Inflammatory macrophage treated with lipopolysaccharide for 1 hour (primary cell): ENCODE measurements around the gene THEMIS.
"Not testable (repeated sequence)": the region's sequence is repeated elsewhere in the genome, so short reads cannot be mapped to it uniquely, and the experiment has no call there.

Source experiments
- DNase-seq, 2 donors: peaks; one replicate each; pipeline ENCODE4 v3.0.0-alpha.2; 2020 to 2022

THEMIS gene

DNA sequence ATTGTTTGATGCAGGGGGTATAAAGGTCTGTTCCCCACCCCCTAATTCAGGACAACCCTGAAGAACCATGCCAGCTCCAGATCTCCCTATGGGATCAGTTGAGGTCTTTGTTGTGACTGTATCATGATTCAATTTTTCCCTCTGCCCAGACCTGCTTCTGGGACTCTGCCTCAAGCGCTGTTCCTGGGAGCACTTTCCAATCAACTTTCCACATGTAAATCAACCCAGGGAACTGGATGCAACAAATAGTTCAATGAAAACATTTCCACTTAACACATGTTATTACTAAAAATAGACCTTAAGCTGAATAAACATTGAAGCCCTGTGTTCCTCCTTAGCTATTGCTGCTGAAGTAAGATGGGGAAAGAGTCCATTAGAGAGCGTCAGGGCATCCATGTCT, 184.4 kb downstream of the THEMIS start:
- DNase-seq, result no peak

DNA sequence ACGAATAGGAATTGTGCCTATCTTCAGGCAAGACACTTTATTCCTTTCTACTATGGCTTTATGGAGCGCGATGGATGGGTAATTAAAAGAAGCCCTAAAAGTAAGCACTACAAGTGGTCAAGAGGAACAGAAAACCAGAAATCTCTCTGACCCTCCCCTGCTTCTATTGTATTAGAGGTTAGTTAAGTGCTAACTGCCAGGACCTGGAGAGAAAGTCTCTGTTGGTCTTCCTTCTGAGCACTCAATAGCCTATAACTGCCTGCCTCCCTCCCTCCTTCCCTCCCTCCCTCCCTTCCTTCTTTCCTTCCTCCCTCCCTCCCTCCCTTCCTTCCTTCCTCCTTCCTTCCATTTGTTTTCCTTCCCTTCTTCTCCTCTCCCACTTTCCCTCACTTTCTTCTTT, 190.2 kb downstream of the THEMIS start:
- DNase-seq, result no peak

DNA sequence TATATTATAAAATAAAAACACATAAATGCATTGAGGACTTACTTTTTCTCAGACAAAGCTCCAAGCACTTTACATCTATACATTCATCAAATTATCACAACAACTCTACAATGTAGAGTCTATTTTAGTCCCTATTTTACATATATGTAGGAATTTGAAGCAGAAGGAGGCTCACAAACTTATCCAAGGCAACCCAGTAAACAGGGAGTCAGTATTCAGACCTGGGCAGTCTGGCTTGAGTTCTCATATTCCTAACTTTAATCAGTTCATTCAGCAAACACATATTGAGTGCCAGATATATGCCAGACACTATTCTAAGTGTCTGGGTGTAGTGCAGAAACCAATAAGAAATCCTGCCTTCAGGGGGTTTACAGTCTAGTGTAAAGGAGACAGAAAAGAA, 194.6 kb downstream of the THEMIS start:
- no peak for DNase-seq

DNA sequence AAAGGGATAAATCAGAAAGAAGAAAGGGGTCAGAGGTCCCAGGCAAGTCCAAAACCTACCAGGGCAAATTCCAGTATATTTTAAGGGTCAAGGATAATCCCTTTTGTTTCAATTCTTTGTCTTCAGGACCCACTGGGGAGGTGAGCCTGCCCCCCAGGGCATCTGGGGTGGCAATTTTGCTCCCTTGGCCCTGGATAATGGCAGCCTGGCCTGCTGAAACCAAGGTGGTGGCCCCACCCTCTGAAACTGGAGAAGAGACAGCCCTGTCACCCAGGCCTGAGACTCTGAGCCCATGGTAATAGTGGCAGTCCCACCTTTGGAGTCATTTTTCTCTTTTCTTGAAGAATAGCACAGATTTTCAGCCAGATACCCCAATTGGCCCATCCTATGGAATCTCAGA, 205.8 kb downstream of the THEMIS start:
- no peak for DNase-seq

DNA sequence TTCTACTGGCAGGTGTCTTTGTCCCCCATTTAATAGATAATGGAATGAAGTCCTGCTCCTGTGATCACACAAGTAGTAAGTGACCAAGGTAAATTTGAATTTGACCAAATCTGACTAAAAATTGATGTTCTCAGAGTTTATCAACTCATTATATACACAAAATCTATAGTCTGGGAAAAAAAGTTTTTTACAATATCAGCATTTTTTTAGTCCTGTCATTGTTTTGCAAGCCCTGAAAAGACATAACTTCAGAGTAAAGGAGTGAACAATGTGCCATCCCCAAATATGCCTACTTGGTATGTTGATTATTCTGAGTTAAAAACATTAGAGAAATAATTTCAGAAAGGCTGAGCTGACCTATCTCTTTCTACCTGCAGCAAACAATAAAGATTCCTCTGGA, 209.7 kb downstream of the THEMIS start:
- no peak for DNase-seq

DNA sequence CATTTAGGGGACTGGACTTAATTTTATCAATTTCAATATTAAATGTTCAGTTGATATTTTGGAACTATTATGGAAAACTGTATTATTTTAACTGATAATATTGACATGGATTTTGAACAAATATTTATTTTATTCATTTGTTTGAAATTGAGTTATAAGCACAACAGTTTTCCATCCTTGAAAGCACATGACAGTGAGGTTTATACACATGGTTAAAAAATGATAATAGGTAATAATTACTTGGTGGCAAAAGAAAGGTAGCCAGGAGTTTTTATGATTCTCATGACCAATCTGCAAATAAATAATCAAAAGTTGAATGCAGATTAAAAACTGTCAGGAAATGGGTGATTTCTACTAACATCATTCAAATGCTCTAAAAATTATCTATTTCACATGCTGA, 210.3 kb downstream of the THEMIS start:
- no peak for DNase-seq

DNA sequence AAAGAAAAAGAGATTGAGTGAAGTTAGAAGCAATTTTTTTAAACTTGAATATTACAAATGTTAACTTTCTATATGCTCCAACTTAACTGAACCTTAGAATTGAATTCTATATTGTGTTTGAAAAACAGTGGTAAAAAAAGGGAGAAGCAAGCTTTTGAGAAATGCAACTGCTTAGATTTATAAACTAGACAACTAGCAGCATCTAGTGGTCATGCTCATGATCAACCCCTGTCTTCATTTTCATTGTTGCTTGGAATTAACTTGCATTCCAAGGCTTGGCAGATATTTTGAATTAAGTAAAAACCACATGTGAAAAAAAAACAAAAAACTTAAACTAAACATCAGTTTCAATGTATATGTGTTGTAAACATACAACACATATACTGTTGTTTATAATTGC, 210.8 kb downstream of the THEMIS start:
- no peak for DNase-seq

DNA sequence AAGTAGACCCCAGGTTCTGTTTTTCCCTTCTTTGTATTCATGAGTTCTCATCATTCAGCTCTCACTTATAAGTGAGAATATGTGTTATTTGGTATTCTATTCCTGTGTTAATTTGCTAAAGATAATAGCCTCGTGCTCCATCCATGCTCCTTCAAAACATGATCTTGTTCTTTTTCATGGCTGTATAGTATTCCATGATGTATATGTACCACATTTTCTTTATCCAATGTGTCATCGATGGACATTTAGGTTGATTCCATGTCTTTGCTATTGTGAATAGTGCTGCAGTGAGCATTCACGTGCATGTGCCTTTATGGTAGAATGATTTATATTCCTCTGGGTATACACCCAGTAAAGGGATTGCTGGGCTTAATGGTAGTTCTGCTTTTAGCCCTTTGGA, 213.4 kb downstream of the THEMIS start:
- DNase-seq, result not testable (repeated sequence)

DNA sequence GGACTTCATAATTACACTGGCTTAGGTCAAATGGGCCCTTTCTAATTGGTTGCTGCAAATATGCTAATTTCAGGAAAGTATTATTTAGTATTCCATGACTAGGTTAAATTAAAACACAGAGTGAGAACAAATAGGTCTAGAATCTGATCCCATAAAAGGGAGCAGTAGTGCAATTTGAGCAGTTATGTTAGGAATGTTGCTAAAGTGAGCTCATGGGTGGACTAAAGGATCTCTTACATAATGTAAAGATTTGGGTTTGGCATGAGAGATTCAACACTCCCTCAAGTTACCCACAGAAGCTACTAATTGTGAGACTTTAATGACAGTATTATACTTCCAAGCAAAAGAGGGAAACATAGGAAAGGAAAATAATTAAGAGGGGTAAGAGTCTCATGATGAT, 214.8 kb downstream of the THEMIS start:
- DNase-seq, result no peak

DNA sequence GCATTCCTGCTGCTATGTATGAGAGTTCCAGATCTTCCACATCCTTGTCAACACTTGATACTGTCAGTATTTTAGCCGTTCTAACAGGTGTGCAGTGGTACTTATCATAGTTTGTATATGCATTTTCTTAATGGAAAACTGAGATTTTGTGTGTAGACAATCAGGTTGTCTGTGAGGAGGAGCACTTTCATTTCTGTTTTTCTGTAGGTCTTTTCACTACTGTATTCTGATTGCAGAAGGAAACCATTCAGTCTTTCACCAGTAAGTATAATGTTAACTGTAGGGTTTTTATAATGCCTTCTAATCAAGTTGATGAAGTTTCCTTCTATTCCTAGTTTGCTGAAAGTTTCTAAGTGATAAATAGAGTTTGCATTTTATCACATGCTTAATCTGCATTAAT, 216.4 kb downstream of the THEMIS start:
- no peak for DNase-seq
